ENCODE data around the gene NCK1.

GRCh38 chr3:136901391-136901790 lies 39.4 kb downstream of the NCK1 start:
- TF ChIP-seq CTCF (IDR thresholded peaks at IDR 0.05; ENCODE audit: low read depth, low read length) (no peak), EZH2phosphoT487 (IDR thresholded peaks at IDR 0.05; ENCODE audit: low read depth) (no peak)
